C4-2B (cell line): ENCODE measurements around the gene PTH1R.

Experiments
- H3K27ac ChIP-seq: fragments of 450-650 bp; 2 replicates; pipeline ENCODE4 v1.5.1; 2017
- ZFX ChIP-seq: fragments of 450-650 bp; IDR thresholded peaks from 2 replicates; pipeline ENCODE4 v1.6.1; 2017
- TF ChIP-seq, protein P1 (sequence below): fragments of 450-650 bp; conservative IDR thresholded peaks from 2 replicates; pipeline ENCODE4 v1.5.1; 2017; ENCODE audit warnings: mild to moderate bottlenecking

The PTH1R gene

DNA sequence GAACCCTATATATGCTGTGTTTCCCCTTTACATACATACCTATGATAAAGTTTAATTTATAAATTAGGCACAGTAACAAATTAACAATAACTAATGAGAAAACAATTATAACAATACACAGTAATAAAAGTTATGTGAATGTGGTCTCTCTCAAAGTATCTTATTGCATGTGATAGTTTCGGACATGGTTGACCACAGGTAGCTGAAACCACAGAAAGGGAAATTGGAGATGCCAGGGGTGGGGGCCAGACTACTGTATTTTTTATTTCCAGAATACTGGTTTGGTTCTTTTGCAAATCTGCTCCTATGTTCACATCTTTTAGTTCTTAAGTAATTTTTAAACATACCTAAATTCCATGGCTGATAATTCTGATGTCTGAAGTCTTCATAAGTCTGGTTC lies 40.7 kb downstream of the PTH1R start:
- TF ChIP-seq, protein P1, sequence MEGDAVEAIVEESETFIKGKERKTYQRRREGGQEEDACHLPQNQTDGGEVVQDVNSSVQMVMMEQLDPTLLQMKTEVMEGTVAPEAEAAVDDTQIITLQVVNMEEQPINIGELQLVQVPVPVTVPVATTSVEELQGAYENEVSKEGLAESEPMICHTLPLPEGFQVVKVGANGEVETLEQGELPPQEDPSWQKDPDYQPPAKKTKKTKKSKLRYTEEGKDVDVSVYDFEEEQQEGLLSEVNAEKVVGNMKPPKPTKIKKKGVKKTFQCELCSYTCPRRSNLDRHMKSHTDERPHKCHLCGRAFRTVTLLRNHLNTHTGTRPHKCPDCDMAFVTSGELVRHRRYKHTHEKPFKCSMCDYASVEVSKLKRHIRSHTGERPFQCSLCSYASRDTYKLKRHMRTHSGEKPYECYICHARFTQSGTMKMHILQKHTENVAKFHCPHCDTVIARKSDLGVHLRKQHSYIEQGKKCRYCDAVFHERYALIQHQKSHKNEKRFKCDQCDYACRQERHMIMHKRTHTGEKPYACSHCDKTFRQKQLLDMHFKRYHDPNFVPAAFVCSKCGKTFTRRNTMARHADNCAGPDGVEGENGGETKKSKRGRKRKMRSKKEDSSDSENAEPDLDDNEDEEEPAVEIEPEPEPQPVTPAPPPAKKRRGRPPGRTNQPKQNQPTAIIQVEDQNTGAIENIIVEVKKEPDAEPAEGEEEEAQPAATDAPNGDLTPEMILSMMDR, result no peak
- no peak overlapping the region for H3K27ac ChIP-seq

- no peak overlapping the region for H3K27ac ChIP-seq
- no peak for TF ChIP-seq ZFX
- TF ChIP-seq, protein P1, result no peak
Measured at GRCh38 chr3:46918634-46919033, 41.1 kb downstream of the PTH1R start.

- no peak overlapping the region for H3K27ac ChIP-seq
- no peak for TF ChIP-seq ZFX
- TF ChIP-seq, protein P1, result no peak
Measured at GRCh38 chr3:46921041-46921440, 43.5 kb downstream of the PTH1R start.

DNA sequence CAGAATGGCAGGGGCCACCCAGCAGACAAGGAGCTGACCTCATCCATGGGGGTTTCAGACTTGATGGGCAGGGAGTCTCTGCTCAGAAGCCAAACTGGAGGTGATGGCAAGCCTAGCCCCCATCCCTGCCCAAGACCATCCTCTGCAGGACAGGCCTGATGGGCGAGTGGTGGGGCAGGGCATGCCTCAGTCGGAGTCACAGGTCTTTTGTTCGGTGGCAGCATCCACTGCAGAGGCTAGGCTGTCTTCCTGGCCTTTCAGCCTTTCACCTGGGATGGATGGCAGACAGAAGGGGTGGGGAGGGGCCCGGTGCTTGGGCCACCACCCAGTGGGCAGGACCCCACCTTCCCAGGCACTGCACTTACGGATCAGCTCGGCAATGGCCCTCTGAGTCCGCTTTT lies 44.4 kb downstream of the PTH1R start:
- no peak for TF ChIP-seq ZFX
- TF ChIP-seq, protein P1, result no peak
- H3K27ac ChIP-seq, result no peak overlapping the region

- no peak overlapping the region for H3K27ac ChIP-seq
- TF ChIP-seq ZFX, result no peak
- TF ChIP-seq, protein P1, result no peak
Measured at GRCh38 chr3:46922426-46922825, 44.9 kb downstream of the PTH1R start.

DNA sequence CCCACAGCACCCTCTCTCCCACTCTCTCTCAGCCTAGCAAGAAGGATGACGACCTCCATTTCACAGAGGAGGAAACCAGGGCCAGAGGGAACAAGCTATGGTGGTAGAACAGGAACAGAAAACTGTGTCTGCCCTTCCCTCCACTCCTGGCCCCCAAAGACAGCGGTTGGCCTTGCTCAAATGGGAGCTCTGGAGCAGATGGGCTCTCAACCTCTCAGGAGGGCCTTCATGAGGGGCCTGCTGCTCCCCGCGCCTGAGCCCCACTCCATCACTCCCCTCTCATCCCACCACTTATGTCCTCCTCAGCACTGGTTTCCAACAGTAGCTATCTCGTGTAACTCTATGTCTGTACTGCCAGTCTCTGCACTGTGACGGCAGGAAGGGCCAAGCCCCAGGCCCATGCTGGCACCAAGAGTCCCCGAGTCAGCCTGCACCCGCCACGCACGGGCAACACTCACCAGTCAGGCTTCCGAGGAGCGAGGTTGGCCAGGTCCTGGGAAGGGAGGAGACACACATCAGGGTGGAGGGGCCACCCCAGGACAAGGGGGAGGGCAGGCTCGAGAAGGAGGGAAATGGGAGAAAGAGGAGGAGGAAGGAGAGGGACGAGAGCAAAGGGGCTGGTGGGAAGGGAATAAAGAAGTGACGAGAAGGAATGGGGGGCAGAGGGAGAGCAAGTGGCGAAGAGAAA lies 45.5 kb downstream of the PTH1R start:
- TF ChIP-seq, protein P1, result no peak
- no peak for TF ChIP-seq ZFX
- H3K27ac ChIP-seq, result no peak overlapping the region

- no peak overlapping the region for H3K27ac ChIP-seq
- TF ChIP-seq ZFX, result no peak
- TF ChIP-seq, protein P1, result no peak; the same call in 1 of the 2 replicates
Measured at GRCh38 chr3:46923559-46924350, 46.2 kb downstream of the PTH1R start.
